ENCODE results near the gene FOXL3. TPM values are rescaled to one million over a fixed set of nuclear protein-coding genes. Genes with fewer than 3 reads are reported as not detected.

The FOXL3 gene
- total RNA-seq, 1 experiment from 2014 or later = not detected

DNA sequence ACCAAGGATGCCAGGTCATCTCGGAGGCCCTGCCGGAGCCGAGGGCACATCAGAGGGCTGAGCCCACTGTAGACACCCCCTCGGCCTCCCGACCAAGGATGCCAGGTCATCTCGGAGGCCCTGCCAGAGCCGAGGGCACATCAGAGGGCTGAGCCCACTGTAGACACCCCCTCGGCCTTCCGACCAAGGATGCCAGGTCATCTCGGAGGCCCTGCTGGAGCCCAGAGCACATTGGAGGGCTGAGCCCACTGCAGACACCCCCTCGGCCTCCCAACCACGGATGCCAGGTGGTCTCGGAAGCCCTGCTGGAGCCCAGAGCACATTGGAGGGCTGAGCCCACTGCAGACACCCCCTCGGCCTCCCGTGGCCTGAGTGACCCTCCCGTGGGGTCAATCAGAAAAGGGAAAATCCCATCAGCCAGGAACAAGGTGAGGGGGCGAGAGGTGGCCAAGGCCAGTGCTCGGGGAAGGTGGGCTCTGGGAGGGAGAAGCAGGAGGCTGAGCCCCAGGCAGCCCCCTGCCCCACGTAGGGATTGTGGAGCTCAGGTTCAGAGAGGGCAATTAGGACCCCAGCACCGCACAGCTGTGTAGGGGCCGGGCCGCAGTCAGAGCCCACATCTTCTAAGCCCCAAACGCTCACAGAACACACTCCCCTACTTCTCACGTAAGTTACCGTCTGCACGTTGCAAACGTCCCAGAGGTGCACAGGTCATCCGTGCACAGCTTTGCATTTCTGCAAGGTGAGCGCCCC, 37.6 kb upstream of the FOXL3 start:
- H2AFZ ChIP-seq (ENCODE audit: low read depth, low read length, poor library complexity, severe bottlenecking) = no peak overlapping the region
- CTCF ChIA-PET = no interaction called here
- no peaks in the 10 kb centered on the region for H3K27me3 ChIP-seq (ENCODE audit: insufficient read depth, low read length)
- H3K9me2 ChIP-seq (ENCODE audit: insufficient read depth) = no peaks in the 10 kb centered on the region
- DNase-seq (ENCODE audit: low read depth, low spot score) (no peak), ATAC-seq (no peak)
- POLR2A ChIA-PET = no interaction called here
- no peak overlapping the region for H3K9ac ChIP-seq (ENCODE audit: low read length)
- H3K4me1 ChIP-seq (ENCODE audit: control insufficient read depth in 1 of 2, insufficient read depth in 2 of 2, low read length in 2 of 2) = no peaks in the 10 kb centered on the region
- no peaks in the 10 kb centered on the region; a peak in 2 of 4 replicates for H3K36me3 ChIP-seq (ENCODE audit: control insufficient read depth in 1 of 2, insufficient read depth in 2 of 2, low read length in 2 of 2)
- H3K4me2 ChIP-seq (ENCODE audit: low read length) = no peak overlapping the region
- TF ChIP-seq EGR1 (IDR thresholded peaks at IDR 0.05; ENCODE audit: low read depth) (no peak), POLR2A (IDR thresholded peaks at IDR 0.05; ENCODE audit: borderline replicate concordance, extremely low read depth, insufficient read depth, insufficient read length) (no peak), TCF7L2 (IDR thresholded peaks at IDR 0.05; ENCODE audit: borderline replicate concordance, extremely low read depth, insufficient read depth, insufficient read length) (no peak)
- TF ChIP-seq, protein P1, sequence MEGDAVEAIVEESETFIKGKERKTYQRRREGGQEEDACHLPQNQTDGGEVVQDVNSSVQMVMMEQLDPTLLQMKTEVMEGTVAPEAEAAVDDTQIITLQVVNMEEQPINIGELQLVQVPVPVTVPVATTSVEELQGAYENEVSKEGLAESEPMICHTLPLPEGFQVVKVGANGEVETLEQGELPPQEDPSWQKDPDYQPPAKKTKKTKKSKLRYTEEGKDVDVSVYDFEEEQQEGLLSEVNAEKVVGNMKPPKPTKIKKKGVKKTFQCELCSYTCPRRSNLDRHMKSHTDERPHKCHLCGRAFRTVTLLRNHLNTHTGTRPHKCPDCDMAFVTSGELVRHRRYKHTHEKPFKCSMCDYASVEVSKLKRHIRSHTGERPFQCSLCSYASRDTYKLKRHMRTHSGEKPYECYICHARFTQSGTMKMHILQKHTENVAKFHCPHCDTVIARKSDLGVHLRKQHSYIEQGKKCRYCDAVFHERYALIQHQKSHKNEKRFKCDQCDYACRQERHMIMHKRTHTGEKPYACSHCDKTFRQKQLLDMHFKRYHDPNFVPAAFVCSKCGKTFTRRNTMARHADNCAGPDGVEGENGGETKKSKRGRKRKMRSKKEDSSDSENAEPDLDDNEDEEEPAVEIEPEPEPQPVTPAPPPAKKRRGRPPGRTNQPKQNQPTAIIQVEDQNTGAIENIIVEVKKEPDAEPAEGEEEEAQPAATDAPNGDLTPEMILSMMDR (IDR thresholded peaks at IDR 0.05 in 2 of 3, conservative IDR thresholded peaks at IDR 0.05 in 1 of 3; ENCODE audit: borderline replicate concordance in 1 of 3, insufficient read depth in 1 of 3, low read depth in 2 of 3, low read length in 2 of 3) = no peak
- no peaks in the 10 kb centered on the region for H3K79me2 ChIP-seq (ENCODE audit: insufficient read depth, low read length)
- peaks cover 0 to 3% of the 10 kb centered on the region in 2 experiments; a peak in 1 of 4 replicates for H3K9me3 ChIP-seq (ENCODE audit: control insufficient read depth in 1 of 2, insufficient read depth in 1 of 2, low read depth in 1 of 2, low read length in 2 of 2)
- intact Hi-C loops (cut with micrococcal nuclease) = no loop called here
- no peak overlapping the region for H3K4me3 ChIP-seq (replicated peaks in 1 of 2; ENCODE audit: low read depth in 1 of 2, low read length in 2 of 2)
- RAD21 ChIA-PET (ENCODE audit: low non-redundant PET in 1 of 2, low total read pairs in 2 of 2, uncharacterized antibody in 2 of 2, unreplicated experiment in 2 of 2) = no interaction called here
- H3K27ac ChIP-seq (ENCODE audit: low read depth, low read length) = no peak overlapping the region
- H4K20me1 ChIP-seq (ENCODE audit: insufficient read depth) = no peaks in the 10 kb centered on the region
- BruUV-seq (replicated peaks) = no TSS peak

DNA sequence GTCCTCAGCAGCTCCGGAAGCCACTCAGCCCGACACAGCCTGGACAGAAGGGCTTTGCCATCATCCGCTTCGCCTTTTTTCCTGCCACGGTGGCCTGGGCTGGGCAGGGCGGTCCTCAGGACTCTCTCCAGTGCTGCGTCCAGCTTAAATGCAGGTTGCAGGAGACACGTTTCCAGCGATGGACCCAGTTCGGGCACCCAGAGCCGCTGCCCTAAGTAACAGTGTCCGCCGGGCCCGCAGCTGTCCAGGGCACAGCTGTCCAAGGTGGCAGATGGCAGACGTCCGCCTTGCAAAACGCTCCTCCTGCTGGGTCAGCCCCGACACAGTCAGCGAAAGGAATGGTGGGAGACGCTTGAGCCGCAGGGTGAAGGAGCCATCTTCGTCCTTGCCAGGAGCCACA, 37.0 kb upstream of the FOXL3 start:
- H3K79me2 ChIP-seq (ENCODE audit: insufficient read depth, low read length) = no peaks in the 10 kb centered on the region
- no TSS peak for BruUV-seq (replicated peaks)
- H3K27ac ChIP-seq (ENCODE audit: low read depth, low read length) = no peak overlapping the region
- H3K36me3 ChIP-seq (ENCODE audit: control insufficient read depth in 1 of 2, insufficient read depth in 2 of 2, low read length in 2 of 2) = no peaks in the 10 kb centered on the region; a peak in 2 of 4 replicates
- no peaks in the 10 kb centered on the region for H3K9me2 ChIP-seq (ENCODE audit: insufficient read depth)
- H3K9me3 ChIP-seq (ENCODE audit: control insufficient read depth in 1 of 2, insufficient read depth in 1 of 2, low read depth in 1 of 2, low read length in 2 of 2) = peaks cover 0 to 3% of the 10 kb centered on the region in 2 experiments; a peak in 1 of 4 replicates
- DNase-seq (ENCODE audit: low read depth, low spot score) (no peak), ATAC-seq (no peak)
- H3K27me3 ChIP-seq (ENCODE audit: insufficient read depth, low read length) = no peaks in the 10 kb centered on the region
- H3K4me1 ChIP-seq (ENCODE audit: control insufficient read depth in 1 of 2, insufficient read depth in 2 of 2, low read length in 2 of 2) = no peaks in the 10 kb centered on the region
- no peaks in the 10 kb centered on the region for H4K20me1 ChIP-seq (ENCODE audit: insufficient read depth)
- ChIA-PET CTCF (no interaction called here), POLR2A (no interaction called here), RAD21 (ENCODE audit: low non-redundant PET in 1 of 2, low total read pairs in 2 of 2, uncharacterized antibody in 2 of 2, unreplicated experiment in 2 of 2) (no interaction called here)
- no peak overlapping the region for H2AFZ ChIP-seq (ENCODE audit: low read depth, low read length, poor library complexity, severe bottlenecking)
- H3K9ac ChIP-seq (ENCODE audit: low read length) = no peak overlapping the region
- H3K4me3 ChIP-seq (replicated peaks in 1 of 2; ENCODE audit: low read depth in 1 of 2, low read length in 2 of 2) = no peak overlapping the region
- intact Hi-C loops (cut with micrococcal nuclease) = no loop called here
- H3K4me2 ChIP-seq (ENCODE audit: low read length) = no peak overlapping the region
- TF ChIP-seq ELF1 (IDR thresholded peaks at IDR 0.05; ENCODE audit: borderline replicate concordance, low read depth) (no peak), SP1 (IDR thresholded peaks at IDR 0.05; ENCODE audit: low read depth) (no peak), EGR1 (IDR thresholded peaks at IDR 0.05; ENCODE audit: low read depth) (no peak), SIN3A (IDR thresholded peaks at IDR 0.05; ENCODE audit: low read depth) (no peak), FOSL1 (IDR thresholded peaks at IDR 0.05; ENCODE audit: low read depth) (no peak), JUND (IDR thresholded peaks at IDR 0.05) (no peak), CBX3 (IDR thresholded peaks at IDR 0.05; ENCODE audit: low read depth) (no peak), CEBPB (IDR thresholded peaks at IDR 0.05; ENCODE audit: low read depth) (no peak), POLR2AphosphoS5 (IDR thresholded peaks at IDR 0.05; ENCODE audit: low read depth, low read length) (no peak), ZFX (IDR thresholded peaks at IDR 0.05) (no peak)
- TF ChIP-seq, protein P2, sequence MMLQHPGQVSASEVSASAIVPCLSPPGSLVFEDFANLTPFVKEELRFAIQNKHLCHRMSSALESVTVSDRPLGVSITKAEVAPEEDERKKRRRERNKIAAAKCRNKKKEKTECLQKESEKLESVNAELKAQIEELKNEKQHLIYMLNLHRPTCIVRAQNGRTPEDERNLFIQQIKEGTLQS (IDR thresholded peaks at IDR 0.05) = no peak
- TF ChIP-seq, protein P3, sequence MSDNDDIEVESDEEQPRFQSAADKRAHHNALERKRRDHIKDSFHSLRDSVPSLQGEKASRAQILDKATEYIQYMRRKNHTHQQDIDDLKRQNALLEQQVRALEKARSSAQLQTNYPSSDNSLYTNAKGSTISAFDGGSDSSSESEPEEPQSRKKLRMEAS (IDR thresholded peaks at IDR 0.05) = no peak
- TF ChIP-seq, protein P1 (IDR thresholded peaks at IDR 0.05 in 2 of 3, conservative IDR thresholded peaks at IDR 0.05 in 1 of 3; ENCODE audit: borderline replicate concordance in 1 of 3, insufficient read depth in 1 of 3, low read depth in 2 of 3, low read length in 2 of 3) = no peak
